ENCODE data around the gene TGM3.

TGM3 gene

GRCh38 chr20:2341336-2341735 lies 45.5 kb downstream of the TGM3 start:
- DNase-seq = no peak

- no peak for DNase-seq
These were observed 46.4 kb downstream of the TGM3 start for GRCh38 chr20:2342243-2342642.

- no peak for DNase-seq
These were observed 50.4 kb downstream of the TGM3 start for GRCh38 chr20:2346188-2346587.

GRCh38 chr20:2348336-2348735 lies 52.5 kb downstream of the TGM3 start:
- DNase-seq = no peak

- DNase-seq = no peak
These were observed 54.0 kb downstream of the TGM3 start for GRCh38 chr20:2349801-2350200.

- DNase-seq = no peak
These were observed 54.8 kb downstream of the TGM3 start for GRCh38 chr20:2350606-2351005.

- DNase-seq = no peak
These were observed 57.4 kb downstream of the TGM3 start for GRCh38 chr20:2353231-2353630.

GRCh38 chr20:2357114-2357513 lies 61.3 kb downstream of the TGM3 start:
- DNase-seq = no peak

GRCh38 chr20:2358006-2358405 lies 62.2 kb downstream of the TGM3 start:
- DNase-seq = no peak

GRCh38 chr20:2361035-2361593 lies 65.3 kb downstream of the TGM3 start:
- no peak for DNase-seq

- no peak for DNase-seq
These were observed 67.4 kb downstream of the TGM3 start for GRCh38 chr20:2363187-2363586.

- no peak for DNase-seq
These were observed 67.8 kb downstream of the TGM3 start for GRCh38 chr20:2363587-2363986.

- DNase-seq = no peak
These were observed 68.2 kb downstream of the TGM3 start for GRCh38 chr20:2364044-2364443.

GRCh38 chr20:2365091-2365490 lies 69.3 kb downstream of the TGM3 start:
- no peak for DNase-seq

GRCh38 chr20:2365666-2366065 lies 69.9 kb downstream of the TGM3 start:
- no peak for DNase-seq

- DNase-seq = no peak
These were observed 72.8 kb downstream of the TGM3 start for GRCh38 chr20:2368621-2369020.

- no peak for DNase-seq
These were observed 77.3 kb downstream of the TGM3 start for GRCh38 chr20:2373098-2373497.

GRCh38 chr20:2374346-2375125 lies 78.7 kb downstream of the TGM3 start:
- no peak for DNase-seq

GRCh38 chr20:2378893-2379292 lies 83.1 kb downstream of the TGM3 start:
- no peak for DNase-seq

GRCh38 chr20:2379511-2380229 lies 83.9 kb downstream of the TGM3 start:
- DNase-seq = no peak

- DNase-seq = no peak
These were observed 84.8 kb downstream of the TGM3 start, which contains the start of gene TGM6 for GRCh38 chr20:2380601-2381000. TGM6 (plus strand) TSS chr20:2380901; CDS start chr20:2380969, 68 bp downstream.

GRCh38 chr20:2381303-2381702 lies 85.5 kb downstream of the TGM3 start:
- DNase-seq = no peak

GRCh38 chr20:2382833-2383232 lies 87.0 kb downstream of the TGM3 start:
- no peak for DNase-seq

GRCh38 chr20:2385026-2385425 lies 89.2 kb downstream of the TGM3 start:
- DNase-seq = no peak

Data from stimulated activated CD8-positive, alpha-beta memory T cell treated with anti-CD3 and anti-CD28 coated beads, Interleukin-4, amount 100 ng/mL, for 48 hours (primary cell).